ENCODE measurements around the gene COL23A1.
A peak's percentile ranks its signal among the peaks of the same experiment; 100 is the strongest.

Gene COL23A1

DNA sequence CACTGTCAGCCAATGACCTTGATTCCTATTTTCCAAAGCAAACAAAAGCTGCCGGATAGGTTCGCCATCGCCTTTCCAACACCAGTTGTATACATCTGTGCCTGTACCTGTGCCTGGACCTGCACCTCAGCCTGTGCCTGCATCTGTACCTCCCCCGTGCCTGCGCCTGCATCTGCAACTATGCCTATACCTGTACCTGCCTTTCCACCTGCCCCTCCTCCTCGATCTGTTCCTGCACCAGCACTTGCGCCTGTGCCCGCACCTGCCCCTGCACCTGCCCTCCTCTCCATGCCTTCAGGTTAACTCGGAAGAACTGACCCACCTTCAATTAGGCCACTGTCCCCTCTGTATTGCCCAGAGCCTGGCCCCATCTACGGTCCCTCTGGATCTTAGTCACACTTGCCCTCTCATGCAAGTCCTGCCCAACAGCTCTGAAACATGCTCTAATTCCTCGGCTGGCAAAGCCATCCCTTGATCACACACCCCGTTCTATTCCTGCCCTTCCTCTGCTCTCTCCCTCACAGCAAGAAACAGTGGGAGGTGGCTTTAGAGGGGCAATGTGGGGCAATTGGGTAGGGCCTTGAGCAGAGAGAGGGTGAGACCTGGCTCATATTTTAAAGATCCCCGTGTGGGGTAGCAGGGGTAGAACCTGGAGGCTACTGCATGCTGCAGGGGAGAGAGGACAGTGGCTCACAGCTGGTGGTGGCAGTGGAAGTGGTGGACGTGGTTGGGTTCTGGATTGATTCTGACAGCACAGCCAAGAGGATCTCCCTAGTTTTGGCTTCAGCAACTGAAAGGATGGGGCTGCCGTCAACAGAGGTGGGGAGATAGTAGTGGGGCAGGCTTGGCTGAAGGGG is 298.0 kb downstream of the COL23A1 start:
- H3K4me3 ChIP-seq (ENCODE audit: low read depth, low read length), result no peak overlapping the region
- DNase-seq (ENCODE audit: low read depth), result no peak
- TF ChIP-seq, protein P1, sequence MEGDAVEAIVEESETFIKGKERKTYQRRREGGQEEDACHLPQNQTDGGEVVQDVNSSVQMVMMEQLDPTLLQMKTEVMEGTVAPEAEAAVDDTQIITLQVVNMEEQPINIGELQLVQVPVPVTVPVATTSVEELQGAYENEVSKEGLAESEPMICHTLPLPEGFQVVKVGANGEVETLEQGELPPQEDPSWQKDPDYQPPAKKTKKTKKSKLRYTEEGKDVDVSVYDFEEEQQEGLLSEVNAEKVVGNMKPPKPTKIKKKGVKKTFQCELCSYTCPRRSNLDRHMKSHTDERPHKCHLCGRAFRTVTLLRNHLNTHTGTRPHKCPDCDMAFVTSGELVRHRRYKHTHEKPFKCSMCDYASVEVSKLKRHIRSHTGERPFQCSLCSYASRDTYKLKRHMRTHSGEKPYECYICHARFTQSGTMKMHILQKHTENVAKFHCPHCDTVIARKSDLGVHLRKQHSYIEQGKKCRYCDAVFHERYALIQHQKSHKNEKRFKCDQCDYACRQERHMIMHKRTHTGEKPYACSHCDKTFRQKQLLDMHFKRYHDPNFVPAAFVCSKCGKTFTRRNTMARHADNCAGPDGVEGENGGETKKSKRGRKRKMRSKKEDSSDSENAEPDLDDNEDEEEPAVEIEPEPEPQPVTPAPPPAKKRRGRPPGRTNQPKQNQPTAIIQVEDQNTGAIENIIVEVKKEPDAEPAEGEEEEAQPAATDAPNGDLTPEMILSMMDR (conservative IDR thresholded peaks at IDR 0.05; ENCODE audit: low read depth, low read length), result no peak

DNA sequence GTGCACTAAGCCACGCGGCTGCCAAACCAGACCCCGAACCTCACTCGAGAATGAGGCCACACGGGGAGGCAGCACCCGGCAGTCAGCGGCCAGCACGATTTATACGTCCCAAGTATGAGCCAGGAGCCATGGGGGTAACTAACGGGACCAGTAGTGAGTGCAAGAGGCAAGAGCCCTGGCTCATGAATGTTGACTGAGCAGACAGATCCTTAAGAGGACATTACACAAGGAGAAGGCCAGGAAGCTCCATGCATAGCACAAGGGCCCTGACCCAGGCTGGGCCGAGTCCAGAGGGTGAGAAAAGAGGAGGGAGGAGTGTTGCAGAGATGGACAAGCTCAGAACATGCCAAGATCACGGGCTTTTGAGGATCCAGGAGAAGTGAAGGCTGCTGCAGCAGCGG is 299.0 kb downstream of the COL23A1 start:
- TF ChIP-seq, protein P1 (conservative IDR thresholded peaks at IDR 0.05; ENCODE audit: low read depth, low read length), result no peak
- H3K4me3 ChIP-seq (ENCODE audit: low read depth, low read length), result no peak overlapping the region
- no peak for DNase-seq (ENCODE audit: low read depth)

DNA sequence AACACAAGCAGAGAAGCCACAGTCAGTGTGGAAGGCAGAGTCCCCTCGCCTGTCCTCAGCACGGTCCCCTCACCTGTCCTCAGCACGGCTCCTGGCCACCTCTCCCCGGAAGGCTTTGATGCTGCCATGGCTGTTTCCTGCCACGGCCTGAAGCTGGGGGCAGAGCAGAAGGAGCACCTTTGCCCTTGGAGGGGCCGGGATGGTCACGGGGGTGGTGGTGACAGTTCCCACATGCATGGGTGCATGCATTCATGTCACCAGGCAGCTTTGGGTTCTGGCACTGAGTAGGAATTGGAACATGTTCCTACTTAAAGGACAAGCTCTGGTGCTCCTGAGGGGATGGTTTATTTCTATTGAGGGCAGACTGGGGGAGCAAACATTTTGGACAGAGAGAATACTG is 299.8 kb downstream of the COL23A1 start:
- DNase-seq (ENCODE audit: low read depth), result no peak
- TF ChIP-seq, protein P1 (conservative IDR thresholded peaks at IDR 0.05; ENCODE audit: low read depth, low read length), result no peak
- H3K4me3 ChIP-seq (ENCODE audit: low read depth, low read length), result no peak overlapping the region

GRCh38 chr5:178289438-178289837 is 300.8 kb downstream of the COL23A1 start:
- no peak overlapping the region for H3K4me3 ChIP-seq (ENCODE audit: low read depth, low read length)
- TF ChIP-seq, protein P1 (conservative IDR thresholded peaks at IDR 0.05; ENCODE audit: low read depth, low read length), result no peak
- DNase-seq (ENCODE audit: low read depth), result no peak

DNA sequence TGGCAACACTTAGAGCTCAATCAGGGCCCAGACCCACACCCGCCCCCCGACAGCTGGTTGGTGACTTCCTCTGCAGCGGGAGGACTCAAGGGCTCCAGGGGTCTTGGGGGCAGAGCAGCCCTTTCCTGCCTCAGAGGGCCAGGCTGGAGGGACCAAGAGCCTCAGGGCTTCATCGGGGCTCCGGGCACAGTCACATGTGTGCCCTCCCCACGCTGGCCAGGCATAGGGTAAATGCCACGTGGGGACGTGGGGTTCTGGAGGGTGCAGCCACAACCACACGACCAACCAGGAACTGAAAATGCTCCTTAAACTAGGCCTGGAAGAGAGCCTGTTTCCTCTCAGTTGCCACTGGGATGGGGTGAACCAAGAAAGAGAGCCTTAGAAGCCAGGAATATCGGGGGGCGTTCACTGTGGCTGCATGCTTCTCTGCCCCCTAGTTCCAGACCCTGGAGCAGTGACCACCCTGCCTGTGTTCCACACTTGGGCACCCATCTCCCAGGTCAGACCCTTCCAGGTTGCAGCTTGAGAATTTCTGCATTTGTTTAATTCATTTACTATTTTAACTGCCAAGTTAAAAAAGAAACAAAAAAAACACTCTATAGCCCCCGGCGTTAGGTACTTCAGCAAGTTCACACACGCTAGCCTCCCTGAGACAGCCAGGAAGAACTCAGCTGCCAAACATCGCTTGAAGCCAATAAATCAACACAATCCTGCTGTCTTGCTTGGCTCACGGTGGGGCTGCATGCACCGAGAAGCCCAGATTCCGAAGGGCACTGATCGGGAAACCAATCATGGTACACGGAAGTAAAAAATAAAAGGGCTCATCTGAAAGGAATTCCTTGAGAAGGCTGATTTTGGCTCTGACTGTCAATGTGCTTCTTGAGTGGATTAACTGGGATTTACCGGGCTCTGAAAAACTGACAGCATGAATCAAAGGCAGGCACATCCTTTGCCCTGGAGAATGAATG is 301.5 kb downstream of the COL23A1 start:
- TF ChIP-seq, protein P1 (conservative IDR thresholded peaks at IDR 0.05; ENCODE audit: low read depth, low read length), result no peak
- DNase-seq (ENCODE audit: low read depth), result peak; percentile 10
- H3K4me3 ChIP-seq (ENCODE audit: low read depth, low read length), result no peak overlapping the region

DNA sequence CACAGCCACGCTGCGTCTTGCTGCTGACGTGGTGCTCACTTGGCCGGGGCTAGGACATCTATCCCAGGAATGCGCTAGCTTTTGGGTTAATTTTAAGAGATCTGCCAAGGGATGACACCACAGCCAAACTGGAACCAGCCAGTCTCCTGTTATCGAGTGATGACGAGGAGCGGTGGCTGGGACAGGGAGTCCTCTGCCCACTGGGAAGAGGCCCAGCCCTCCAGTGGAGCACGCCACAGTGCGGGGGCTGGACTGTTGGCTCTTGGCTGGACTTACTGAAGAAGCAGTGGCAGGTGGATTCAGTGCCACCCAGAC is 302.4 kb downstream of the COL23A1 start:
- no peak overlapping the region for H3K4me3 ChIP-seq (ENCODE audit: low read depth, low read length)
- DNase-seq (ENCODE audit: low read depth), result no peak
- TF ChIP-seq, protein P1 (conservative IDR thresholded peaks at IDR 0.05; ENCODE audit: low read depth, low read length), result no peak
